ENCODE data around the gene MYBPH.

MYBPH gene

DNA sequence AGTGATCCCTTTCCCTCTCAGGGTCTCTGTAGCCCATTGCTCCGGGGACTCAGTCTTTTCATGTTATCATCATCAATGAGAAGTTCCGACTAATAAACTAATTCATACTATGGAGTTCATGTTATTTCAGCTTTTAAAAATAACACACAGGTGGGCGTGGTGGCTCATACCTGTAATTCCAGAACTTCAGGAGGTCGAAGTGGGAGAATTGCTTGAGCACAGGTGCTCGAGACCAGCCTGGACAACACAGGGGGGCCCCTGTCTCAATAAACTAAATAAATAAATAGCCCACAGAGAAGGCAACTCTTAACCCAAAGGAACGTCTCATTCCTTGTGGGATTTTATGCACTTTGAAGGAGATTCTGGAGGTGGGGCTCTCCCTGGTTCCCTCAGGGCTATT, 14.5 kb downstream of the MYBPH start:
- Histone ChIP-seq H3K27ac (ENCODE audit: low read length) (no peak overlapping the region), H4K20me1 (ENCODE audit: insufficient read depth, low read length) (no peaks in the 10 kb centered on the region; the same call in none of the 2 replicates), H3K4me3 (ENCODE audit: low read depth in 1 of 2, low read length in 2 of 2) (no peak overlapping the region), H3K27me3 (ENCODE audit: insufficient read depth, low read length, poor library complexity) (peaks cover 25% of the 10 kb centered on the region), H3K4me1 (ENCODE audit: insufficient read depth, low read length) (no peaks in the 10 kb centered on the region), H3K9me3 (ENCODE audit: insufficient read depth, low read length, severe bottlenecking) (no peaks in the 10 kb centered on the region), H3K36me3 (ENCODE audit: insufficient read depth, low read length) (no peaks in the 10 kb centered on the region), H3K4me2 (ENCODE audit: insufficient read depth, low read length) (no peak overlapping the region), H2AFZ (ENCODE audit: low read depth, low read length) (no peak overlapping the region), H3K79me2 (ENCODE audit: insufficient read depth, low read length) (no peaks in the 10 kb centered on the region), H3K9ac (ENCODE audit: low read depth, low read length) (no peak overlapping the region)
- no peak for DNase-seq
- TF ChIP-seq, protein P1, sequence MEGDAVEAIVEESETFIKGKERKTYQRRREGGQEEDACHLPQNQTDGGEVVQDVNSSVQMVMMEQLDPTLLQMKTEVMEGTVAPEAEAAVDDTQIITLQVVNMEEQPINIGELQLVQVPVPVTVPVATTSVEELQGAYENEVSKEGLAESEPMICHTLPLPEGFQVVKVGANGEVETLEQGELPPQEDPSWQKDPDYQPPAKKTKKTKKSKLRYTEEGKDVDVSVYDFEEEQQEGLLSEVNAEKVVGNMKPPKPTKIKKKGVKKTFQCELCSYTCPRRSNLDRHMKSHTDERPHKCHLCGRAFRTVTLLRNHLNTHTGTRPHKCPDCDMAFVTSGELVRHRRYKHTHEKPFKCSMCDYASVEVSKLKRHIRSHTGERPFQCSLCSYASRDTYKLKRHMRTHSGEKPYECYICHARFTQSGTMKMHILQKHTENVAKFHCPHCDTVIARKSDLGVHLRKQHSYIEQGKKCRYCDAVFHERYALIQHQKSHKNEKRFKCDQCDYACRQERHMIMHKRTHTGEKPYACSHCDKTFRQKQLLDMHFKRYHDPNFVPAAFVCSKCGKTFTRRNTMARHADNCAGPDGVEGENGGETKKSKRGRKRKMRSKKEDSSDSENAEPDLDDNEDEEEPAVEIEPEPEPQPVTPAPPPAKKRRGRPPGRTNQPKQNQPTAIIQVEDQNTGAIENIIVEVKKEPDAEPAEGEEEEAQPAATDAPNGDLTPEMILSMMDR (IDR thresholded peaks at IDR 0.05; ENCODE audit: borderline replicate concordance, extremely low read depth, low read length, poor library complexity, severe bottlenecking), result no peak
- no peak for TF ChIP-seq EZH2 (IDR thresholded peaks at IDR 0.05; ENCODE audit: borderline replicate concordance, low read depth, low read length, severe bottlenecking)
- ATAC-seq (ENCODE audit: insufficient read depth, low read depth), result no peak

GRCh38 chr1:203159844-203160243, 15.8 kb downstream of the MYBPH start:
- H3K36me3 ChIP-seq (ENCODE audit: insufficient read depth, low read length), result no peaks in the 10 kb centered on the region
- H3K27ac ChIP-seq (ENCODE audit: low read length), result no peak overlapping the region
- no peak overlapping the region for H2AFZ ChIP-seq (ENCODE audit: low read depth, low read length)
- no peak overlapping the region for H3K4me3 ChIP-seq (ENCODE audit: low read depth in 1 of 2, low read length in 2 of 2)
- no peak overlapping the region for H3K9ac ChIP-seq (ENCODE audit: low read depth, low read length)
- no peak for DNase-seq
- no peaks in the 10 kb centered on the region for H3K9me3 ChIP-seq (ENCODE audit: insufficient read depth, low read length, severe bottlenecking)
- TF ChIP-seq EZH2 (IDR thresholded peaks at IDR 0.05; ENCODE audit: borderline replicate concordance, low read depth, low read length, severe bottlenecking), result no peak
- TF ChIP-seq, protein P1 (IDR thresholded peaks at IDR 0.05; ENCODE audit: borderline replicate concordance, extremely low read depth, low read length, poor library complexity, severe bottlenecking), result no peak
- H3K4me1 ChIP-seq (ENCODE audit: insufficient read depth, low read length), result no peaks in the 10 kb centered on the region
- no peaks in the 10 kb centered on the region; the same call in 1 of the 2 replicates for H4K20me1 ChIP-seq (ENCODE audit: insufficient read depth, low read length)
- peaks cover 24% of the 10 kb centered on the region for H3K27me3 ChIP-seq (ENCODE audit: insufficient read depth, low read length, poor library complexity)
- no peaks in the 10 kb centered on the region for H3K79me2 ChIP-seq (ENCODE audit: insufficient read depth, low read length)
- H3K4me2 ChIP-seq (ENCODE audit: insufficient read depth, low read length), result no peak overlapping the region
- no peak for ATAC-seq (ENCODE audit: insufficient read depth, low read depth)

DNA sequence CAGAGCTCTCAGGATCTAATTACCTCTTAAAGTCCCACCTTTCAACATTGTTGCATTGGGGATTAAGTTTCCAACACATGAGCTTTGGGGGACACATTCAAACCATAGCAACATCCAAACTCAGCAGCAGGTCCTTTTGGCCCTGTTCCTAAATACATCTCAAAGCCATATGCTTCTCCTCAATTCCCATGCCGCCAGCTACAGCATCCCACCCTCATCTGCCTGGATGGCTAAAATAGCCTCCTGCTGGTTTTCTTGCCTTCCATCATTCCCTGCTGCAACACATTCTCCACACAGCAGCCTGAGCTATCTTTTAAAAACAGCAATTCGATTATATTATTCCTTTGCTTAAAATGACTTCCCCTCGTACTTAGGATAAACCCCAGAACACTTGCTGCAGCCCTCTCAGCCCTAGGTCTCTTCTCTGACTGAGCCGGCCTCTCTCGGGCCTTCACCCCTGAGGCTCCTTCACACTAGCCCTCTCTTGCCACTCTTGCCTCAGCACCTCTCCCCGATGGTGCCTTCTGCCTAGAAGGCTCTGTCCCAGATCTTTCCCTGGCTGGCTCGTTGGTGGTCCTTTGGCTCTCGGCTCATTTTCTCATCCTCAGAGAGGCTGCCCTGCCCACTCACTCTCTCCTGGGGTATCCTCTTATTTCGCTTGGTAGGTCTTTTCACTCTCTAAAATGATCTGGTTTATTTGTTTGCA, 16.5 kb downstream of the MYBPH start:
- no peak overlapping the region for H3K4me2 ChIP-seq (ENCODE audit: insufficient read depth, low read length)
- no peak for TF ChIP-seq EZH2 (IDR thresholded peaks at IDR 0.05; ENCODE audit: borderline replicate concordance, low read depth, low read length, severe bottlenecking)
- TF ChIP-seq, protein P1 (IDR thresholded peaks at IDR 0.05; ENCODE audit: borderline replicate concordance, extremely low read depth, low read length, poor library complexity, severe bottlenecking), result no peak
- H3K4me3 ChIP-seq (ENCODE audit: low read depth in 1 of 2, low read length in 2 of 2), result no peak overlapping the region
- H3K9ac ChIP-seq (ENCODE audit: low read depth, low read length), result no peak overlapping the region
- no peaks in the 10 kb centered on the region for H3K36me3 ChIP-seq (ENCODE audit: insufficient read depth, low read length)
- no peak for DNase-seq
- H4K20me1 ChIP-seq (ENCODE audit: insufficient read depth, low read length), result no peaks in the 10 kb centered on the region; the same call in none of the 2 replicates
- no peak for ATAC-seq (ENCODE audit: insufficient read depth, low read depth)
- H3K9me3 ChIP-seq (ENCODE audit: insufficient read depth, low read length, severe bottlenecking), result no peaks in the 10 kb centered on the region
- H3K27me3 ChIP-seq (ENCODE audit: insufficient read depth, low read length, poor library complexity), result peaks cover 23% of the 10 kb centered on the region
- no peaks in the 10 kb centered on the region for H3K4me1 ChIP-seq (ENCODE audit: insufficient read depth, low read length)
- H3K79me2 ChIP-seq (ENCODE audit: insufficient read depth, low read length), result no peaks in the 10 kb centered on the region
- no peak overlapping the region for H2AFZ ChIP-seq (ENCODE audit: low read depth, low read length)
- H3K27ac ChIP-seq (ENCODE audit: low read length), result no peak overlapping the region

All from DND-41 (cell line).